Activated T-helper 1 cell treated with anti-CD3 and anti-CD28 coated beads, Interleukin-2, amount 50 U/mL, for 16 hours (primary cell): ENCODE results near the gene IKZF3.
"Not testable (repeated sequence)": the region's sequence is repeated elsewhere in the genome, so short reads cannot be mapped to it uniquely, and the experiment has no call there.

Experiments
- DNase-seq, 2 donors: peaks; one replicate each; pipeline ENCODE4 v3.0.0-alpha.2; 2020; ENCODE audit warnings: low read depth in 1 of 2, low spot score in 1 of 2

The IKZF3 gene

GRCh38 chr17:39861235-39861634 is 2.9 kb downstream of the IKZF3 start:
- no peak for DNase-seq

DNA sequence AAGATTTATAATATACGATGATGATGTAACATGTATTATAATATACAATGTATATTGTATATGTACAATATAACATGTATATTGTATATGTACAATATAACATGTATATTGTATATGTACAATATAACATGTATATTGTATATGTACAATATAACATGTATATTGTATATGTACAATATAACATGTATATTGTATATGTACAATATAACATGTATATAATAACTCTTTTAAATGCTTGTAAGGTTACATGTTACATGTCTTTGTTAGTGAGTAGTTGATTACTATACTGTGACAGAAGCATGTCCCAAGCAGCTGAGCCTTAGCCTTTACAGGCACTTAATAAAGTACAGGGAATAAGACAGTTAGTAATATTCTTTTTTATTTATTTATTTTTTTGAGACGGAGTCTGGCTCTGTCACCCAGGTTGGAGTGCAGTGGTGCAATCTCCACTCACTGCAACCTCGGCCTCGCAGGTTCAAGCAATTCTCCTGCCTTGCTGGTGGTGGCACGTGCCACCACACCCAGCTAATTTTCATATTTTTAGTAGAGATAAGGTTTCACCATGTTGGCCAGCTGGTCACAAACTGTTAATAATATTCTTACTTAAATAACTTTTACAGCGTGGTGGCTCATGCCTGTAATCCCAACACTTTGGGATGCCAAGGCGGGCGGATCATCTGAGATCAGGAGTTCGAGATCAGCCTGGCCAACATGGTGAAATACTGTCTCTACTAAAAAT is 8.0 kb downstream of the IKZF3 start:
- DNase-seq, result not testable (repeated sequence)

- DNase-seq, result no peak
Measured at GRCh38 chr17:39854909-39855308, 9.2 kb downstream of the IKZF3 start.

DNA sequence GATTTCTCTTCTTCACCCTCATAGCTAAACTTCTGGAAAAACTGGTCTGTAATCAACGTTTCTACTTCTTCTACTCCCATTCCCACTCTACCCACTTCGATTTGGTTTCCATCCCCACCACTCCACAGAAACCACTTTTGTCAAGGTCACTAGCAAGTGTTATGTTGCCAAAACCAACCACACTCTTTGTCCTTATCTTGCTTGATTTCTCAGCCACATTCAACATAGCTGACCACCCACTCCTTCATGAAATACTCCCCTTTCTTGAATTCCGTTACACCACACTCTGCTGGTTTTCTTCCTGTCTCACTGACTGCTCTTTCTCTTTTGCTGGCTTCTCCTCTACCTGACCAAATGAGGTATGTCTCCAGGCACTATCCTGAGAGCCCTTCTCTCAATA is 11.9 kb downstream of the IKZF3 start:
- no peak for DNase-seq

GRCh38 chr17:39850186-39850585 is 13.9 kb downstream of the IKZF3 start:
- not testable (repeated sequence) for DNase-seq

DNA sequence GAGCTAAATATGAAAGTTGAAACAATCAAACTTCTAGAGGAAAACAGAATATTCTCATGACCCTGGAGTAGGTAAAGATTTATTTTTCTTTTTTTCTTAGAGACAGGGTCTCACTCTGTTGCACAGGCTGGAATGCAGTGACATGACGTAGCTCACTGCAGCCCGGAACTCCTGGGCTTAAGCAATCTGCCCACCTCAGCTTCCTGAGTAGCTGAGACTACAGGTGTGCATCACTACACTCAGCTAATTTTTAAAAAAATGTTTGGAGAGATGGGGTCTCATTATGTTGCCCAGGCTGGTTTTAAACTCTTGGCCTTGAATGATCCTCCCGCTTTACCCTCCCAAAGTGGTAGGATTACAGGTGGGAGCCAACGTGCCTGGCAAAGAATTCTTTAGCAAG is 15.5 kb downstream of the IKZF3 start:
- DNase-seq, result no peak

DNA sequence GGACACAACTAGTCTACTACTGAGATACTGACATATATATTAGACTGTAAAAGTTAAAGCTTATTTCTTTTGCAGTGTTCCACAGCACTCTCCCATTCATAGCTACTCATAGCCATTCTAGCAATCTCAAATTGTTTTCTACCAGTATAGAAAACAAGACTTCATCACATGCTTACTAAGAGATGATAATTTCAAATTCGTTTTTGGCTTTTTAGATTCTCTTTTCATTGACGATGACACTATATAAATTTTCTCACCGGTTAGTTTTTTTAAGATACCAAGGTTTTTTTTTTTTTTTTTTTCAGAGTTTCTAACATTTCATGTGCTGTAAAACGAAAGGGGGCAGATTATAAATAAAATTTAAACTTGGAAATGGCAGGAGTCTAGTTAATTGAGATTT is 17.9 kb downstream of the IKZF3 start:
- DNase-seq, result no peak

DNA sequence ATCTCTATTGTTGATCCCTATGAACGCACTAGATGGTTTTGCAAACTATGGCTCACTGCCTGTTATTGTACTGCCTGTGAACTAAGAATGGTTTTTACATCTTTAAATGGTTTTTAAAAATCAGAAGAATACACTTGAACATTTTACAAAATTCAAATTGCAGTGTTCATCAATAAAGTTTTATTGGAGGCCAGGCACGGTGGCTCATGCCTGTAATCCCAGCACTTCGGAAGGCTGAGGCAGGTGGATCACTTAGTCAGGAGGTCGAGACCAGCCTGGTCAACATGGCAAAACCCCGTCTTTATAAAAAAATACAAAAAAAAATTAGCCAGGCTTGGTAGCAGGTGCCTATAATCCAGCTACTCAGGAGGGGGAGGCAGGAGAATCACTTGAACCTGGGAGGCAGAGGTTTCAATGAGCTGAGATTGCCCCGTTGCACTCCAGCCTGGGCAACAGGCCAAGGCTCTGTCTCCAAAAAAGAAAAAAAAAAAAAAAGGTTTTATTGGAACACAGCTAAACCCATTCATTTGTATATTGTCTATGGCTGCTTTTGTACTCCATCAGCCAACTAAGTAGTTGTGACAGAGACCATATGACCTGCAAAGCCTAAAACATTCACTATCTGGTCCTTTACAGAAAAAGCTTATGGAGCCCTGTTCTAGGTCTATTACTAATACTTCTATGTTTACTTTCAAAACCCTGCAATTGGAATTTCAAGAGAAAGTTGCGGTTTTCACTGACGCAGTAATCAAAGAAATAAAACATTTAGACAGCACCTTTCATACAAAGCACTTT is 18.9 kb downstream of the IKZF3 start:
- DNase-seq, result no peak

DNA sequence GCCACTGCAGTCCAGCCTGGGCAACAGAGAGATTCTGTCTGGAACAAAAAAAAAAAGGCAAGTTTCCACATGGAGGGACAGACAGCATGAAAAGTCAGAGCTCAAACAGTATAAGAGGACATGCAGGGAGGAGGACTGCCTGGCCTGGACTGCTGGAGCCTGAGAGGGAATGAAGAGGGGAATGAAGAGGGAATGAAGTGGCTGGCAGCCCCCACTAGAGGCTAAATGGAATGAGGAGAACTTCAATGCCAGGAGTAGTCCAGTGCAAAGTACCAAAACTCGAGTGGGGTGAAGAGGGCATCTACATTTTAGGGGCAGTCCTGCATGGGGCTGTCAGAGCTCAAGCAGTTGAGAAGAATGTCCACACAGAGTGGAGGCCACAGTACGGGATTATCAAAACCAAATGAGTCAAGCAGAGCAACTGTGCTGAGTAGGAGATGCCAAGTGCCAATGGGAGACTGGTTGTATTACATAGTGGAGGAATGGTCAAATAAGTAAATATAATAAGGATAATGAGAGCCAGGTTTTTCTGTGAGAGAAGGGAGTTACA is 22.9 kb downstream of the IKZF3 start:
- no peak for DNase-seq

- DNase-seq, result no peak
Measured at GRCh38 chr17:39838784-39839183, 25.3 kb downstream of the IKZF3 start.

- no peak for DNase-seq
Measured at GRCh38 chr17:39838057-39838456, 26.1 kb downstream of the IKZF3 start.

DNA sequence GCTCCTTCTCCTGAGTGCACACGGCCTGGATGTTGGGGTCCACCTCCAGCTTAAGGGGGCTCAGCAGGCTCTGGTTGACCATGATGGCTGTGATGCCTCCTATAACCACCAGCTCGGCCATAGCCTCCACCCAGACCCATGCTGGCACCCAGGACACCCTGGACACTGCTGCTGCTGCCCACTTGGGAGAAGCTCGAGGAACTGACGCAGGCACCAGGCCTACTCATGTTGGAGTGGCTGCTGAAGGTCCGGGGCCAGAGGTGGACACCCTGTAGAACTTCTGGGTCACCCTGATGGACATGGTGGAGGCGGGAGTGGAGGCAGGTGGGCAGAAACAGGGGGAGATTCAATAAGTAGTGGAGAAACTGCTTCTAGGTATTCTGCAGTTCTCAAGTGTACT is 28.0 kb downstream of the IKZF3 start:
- no peak for DNase-seq

DNA sequence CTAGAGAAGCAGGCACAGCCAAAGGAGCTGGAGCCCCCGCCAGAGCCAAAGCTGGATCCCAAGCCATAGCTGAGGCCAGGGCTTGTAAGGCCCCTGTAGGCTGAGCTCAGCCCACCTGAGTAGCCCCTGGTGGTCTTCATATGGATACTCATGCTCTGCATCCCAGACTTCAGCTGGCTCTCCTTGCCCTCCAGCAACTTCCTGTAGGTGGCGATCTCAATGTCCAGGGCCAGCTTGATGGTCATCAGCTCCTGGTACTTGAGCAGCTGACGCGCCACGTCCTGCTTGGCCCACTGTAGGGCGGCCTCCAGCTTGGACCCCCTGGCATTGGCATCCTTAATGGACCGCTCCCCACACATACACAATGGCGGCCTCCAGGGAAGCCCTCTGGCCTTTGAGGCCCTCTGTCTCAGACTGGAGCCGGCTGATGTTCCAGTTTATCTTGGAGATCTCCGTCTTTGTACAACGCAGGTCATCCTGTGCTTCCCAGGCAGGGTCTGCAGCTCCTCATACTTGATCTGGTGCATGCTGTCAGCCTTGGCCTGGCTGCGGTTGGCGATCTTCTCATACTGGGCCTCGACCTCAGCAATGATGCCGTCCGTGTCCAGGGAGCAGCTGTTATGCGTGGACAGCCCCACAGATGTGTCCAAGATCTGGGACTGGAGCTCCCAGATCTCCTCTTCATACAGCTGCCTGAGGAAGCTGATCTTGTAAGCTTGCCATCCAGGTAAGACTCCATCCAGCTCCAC is 28.9 kb downstream of the IKZF3 start:
- no peak for DNase-seq

GRCh38 chr17:39834017-39834416 is 30.1 kb downstream of the IKZF3 start:
- no peak for DNase-seq

DNA sequence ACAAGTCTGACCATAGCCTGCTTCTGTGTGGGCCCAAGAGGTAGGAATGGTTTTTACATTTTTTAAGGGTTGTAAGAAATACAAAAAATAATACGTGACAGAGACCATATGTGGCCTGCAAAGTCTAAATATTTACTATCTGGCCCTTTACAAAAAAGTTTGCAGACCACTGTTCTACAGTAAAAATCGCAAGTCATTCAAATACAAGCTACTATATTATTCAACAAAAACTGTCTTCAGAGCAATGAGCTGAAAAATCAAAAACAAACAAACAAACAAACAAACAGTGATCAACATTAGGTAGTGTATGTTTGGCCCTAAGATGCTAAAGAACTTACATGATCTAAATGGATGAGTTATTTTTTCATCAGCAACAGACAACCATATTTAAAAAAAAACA is 32.5 kb downstream of the IKZF3 start:
- no peak for DNase-seq

- no peak for DNase-seq
Measured at GRCh38 chr17:39828443-39828842, 35.7 kb downstream of the IKZF3 start.

- DNase-seq, result no peak
Measured at GRCh38 chr17:39826334-39826733, 37.8 kb downstream of the IKZF3 start.

- no peak for DNase-seq
Measured at GRCh38 chr17:39823407-39824054, 40.6 kb downstream of the IKZF3 start.

GRCh38 chr17:39822051-39822451 is 42.1 kb downstream of the IKZF3 start:
- DNase-seq, result no peak

DNA sequence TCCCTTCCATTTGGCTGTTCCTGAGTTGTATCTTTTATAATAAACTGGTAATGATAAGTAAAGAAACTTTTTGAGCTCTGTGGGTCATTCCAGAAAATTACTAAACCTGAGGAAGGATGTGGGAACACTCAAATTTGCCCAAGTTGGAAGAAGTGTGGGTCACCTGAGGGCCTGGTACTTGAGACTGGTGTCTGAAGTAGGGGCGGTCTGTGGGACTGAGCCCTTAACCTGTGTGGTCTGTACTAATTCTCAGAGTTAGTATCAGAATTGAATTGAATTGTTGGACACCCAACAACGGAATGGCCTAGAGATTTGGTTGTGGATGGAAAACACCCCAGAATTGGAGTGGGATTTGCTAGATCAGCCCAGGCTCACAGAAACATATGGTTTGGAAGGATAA is 43.1 kb downstream of the IKZF3 start:
- no peak for DNase-seq

DNA sequence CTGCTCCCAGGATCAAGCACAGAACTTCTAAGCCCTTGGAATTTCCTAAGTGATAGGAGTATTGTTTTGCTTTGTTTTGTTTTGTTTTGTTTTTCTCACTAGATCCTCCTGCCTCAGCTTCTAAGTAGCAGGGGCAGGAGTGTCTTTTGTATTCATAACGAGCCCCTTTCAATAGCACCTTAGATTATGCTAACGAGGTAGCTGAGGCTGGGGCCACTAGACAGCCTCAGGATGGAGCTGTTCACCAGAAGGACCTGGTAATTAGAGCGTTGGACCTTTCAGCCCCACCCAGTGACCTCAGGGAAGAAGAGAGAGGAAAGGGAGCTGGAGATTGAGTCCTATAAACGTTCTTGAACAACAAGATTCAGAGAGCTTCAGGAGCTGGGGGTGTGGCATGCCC is 43.6 kb downstream of the IKZF3 start:
- DNase-seq, result no peak
